Measurements from ENCODE around the gene SPATA25.

Gene SPATA25

DNA sequence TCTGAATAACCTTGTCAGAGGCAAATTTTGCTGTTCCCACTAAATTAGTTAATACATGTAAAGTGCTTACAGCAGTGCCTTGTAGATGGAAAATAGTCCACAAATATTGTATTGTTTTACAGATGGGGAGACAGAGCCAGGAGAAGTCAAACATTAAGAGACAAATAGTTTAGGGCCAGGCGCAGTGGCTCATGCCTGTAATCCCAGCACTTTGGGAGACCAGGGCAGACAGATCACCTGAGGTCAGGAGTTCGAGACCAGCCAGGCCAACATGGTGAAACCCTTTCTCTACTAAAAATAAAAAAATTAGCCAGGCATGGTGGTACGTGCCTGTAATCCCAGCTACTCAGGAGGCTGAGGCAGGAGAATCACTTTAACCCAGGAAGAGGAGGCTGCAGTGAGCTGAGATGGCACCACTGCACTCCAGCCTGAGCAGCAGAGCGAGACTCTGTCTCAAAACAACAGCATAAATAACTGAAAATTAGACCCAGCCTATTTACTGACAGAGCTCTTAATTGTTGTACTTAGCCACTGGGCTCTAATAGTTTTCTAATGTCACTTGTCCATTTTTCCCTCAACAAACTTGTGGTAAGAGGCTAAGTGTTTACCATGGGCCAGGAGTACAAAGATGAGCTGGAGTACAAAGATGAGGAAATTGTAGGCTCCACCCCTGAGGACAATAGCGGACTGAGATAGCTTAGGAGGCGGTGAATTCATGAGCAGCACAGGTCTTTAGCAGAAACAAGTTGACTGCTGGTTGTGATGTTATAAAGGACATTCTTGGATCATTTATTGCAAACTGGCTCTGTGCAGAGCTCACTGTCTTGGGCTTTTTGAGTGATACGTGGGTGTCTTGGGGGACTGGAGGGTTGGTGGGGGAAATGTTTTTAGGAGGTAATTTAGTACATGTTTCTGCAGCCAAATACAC lies 23.6 kb downstream of the SPATA25 start:
- peak; percentile 67 for DNase-seq (ENCODE audit: low read depth)

GRCh38 chr20:45861221-45862075 lies 26.0 kb downstream of the SPATA25 start:
- DNase-seq (ENCODE audit: low read depth) = peak; percentile 33

DNA sequence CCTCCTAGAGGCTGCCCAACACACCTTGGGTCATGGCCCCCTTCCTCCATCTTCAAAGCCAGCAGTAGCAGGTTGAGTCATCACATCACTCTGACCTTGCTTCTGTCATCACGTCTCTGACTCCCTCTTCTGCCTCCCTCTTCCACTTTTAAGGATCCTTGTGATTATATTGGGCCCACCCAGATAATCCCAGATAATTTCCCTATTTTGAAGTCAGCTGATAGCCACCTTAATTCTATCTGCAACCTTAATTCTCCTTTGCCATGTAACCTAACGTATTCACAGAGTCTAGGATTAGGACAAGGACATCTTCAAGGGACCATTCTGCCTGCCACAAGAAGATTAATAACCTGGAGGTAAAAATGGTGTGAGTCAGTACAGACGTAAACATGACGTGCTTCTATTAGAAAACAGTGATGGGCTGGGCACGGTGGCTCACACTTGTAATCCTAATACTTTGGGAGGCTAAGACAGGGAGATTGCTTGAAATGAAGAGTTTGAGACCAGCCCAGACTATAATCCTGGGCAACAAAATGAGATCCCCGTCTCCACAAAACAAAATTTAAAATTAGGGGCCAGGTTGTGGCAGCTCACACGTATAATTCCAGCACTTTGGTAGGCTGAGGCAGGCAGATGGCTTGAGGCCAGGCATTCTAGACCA lies 26.7 kb downstream of the SPATA25 start:
- DNase-seq (ENCODE audit: low read depth) = peak; percentile 60

GRCh38 chr20:45859916-45860315 lies 27.5 kb downstream of the SPATA25 start:
- no peak for DNase-seq (ENCODE audit: low read depth)

GRCh38 chr20:45857882-45858216 lies 29.6 kb downstream of the SPATA25 start:
- DNase-seq (ENCODE audit: low read depth) = no peak

DNA sequence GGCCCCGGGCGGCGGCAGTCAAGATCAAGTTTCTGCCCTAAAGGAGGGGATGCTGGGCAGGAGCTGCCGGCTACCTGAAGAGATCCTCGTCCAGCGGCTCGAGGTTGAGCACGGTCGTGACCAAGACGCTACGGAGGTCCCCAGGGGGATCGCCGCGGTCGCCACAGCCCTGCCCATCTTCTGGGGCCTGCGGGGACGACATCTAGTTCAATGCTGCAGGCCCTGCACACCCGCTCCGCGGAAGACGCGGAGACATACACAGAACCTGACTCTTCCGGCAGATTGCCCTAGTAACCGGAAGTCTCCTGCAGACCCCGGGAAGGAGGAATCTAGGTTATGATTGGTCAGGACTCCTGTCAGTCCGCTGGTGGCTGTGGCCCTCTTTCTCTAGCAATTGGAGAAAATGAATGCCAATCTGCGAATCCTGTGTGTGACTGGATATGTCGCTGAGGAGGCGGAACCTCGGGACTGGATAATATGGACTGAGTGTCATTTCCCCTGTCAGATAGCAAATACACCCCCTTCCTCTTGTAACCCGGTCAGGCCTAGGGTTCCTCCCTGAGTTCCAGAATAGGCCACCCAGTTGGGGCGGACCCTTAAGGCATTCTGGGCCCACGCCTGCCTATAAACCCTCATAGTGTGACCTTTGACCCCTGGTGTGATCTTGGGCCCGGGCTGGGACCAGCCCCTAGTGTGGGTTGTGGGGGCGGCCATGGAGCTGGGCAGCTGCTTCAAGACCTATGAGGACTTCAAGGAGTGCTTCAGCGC lies 30.1 kb downstream of the SPATA25 start, which contains the start of the genes ACOT8 and ZSWIM3:
TSS of gene ACOT8 (minus strand) at position 279 of the 768 bp plus-strand sequence. CDS start at position 202, 77 bp downstream.
TSS of gene ZSWIM3 (plus strand) at position 501 of the 768 bp plus-strand sequence. CDS start at position 713, 212 bp downstream.
- peak; percentile 100 for DNase-seq (ENCODE audit: low read depth)

GRCh38 chr20:45853484-45853883 lies 33.9 kb downstream of the SPATA25 start:
- DNase-seq (ENCODE audit: low read depth) = no peak

DNA sequence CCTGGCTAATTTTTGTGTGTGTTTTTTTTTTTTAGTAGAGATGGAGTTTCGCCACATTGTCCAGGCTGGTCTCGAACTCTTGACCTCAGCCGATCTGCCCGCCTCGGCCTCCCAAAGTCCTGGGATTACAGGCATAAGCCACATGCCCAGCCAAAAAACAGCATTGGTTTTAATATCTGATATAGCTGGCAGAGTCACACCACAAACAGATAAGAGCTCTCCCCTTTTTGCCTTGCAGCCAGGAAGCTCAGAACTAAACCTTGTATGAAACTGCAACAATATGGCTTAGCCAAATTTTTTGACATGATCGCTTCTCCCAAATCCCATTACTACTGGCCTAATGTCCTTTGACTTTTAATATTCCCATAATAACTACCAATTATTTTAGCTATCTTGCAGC lies 35.1 kb downstream of the SPATA25 start:
- DNase-seq (ENCODE audit: low read depth) = no peak

- no peak for DNase-seq (ENCODE audit: low read depth)
Observed at GRCh38 chr20:45851501-45851900, 35.9 kb downstream of the SPATA25 start.

DNA sequence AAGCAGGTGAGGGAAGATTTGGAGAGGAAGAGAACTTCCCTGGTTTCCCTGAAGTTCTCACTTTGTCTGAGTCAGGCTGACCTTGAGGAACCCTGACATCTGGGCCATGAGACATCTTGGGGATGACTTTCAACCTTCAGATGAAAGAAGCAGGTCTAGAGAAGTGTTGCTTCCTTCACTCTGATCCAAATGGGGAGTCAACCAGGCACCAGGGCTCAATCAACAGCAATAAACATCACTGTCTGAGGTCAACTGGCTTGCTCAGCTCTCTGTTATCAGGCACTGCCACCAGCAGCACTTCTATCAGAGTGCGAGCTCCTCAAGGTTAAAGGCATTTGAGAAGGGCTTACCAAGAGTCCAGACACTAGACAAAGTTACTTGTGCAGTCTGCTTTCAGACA lies 36.5 kb downstream of the SPATA25 start:
- no peak for DNase-seq (ENCODE audit: low read depth)

DNA sequence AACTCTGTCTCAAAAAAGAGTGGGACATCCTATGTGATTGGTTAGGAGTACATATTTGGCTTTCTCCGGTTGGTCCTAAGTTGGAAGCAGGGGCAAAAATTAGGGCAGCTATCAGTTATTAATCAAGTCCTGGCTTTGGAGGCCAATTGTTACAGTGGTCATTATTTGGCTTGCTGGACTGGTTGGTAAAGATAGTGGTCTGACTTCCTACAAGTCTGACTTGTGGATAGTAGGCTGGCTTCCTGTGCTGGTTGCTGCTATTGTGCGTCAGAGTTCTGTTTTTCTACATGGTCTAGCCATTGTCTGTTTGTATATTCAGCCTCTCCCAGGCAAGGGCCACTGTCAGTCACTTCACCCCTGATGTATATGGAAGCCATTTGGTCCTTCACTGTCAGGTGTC lies 37.2 kb downstream of the SPATA25 start:
- DNase-seq (ENCODE audit: low read depth) = no peak

DNA sequence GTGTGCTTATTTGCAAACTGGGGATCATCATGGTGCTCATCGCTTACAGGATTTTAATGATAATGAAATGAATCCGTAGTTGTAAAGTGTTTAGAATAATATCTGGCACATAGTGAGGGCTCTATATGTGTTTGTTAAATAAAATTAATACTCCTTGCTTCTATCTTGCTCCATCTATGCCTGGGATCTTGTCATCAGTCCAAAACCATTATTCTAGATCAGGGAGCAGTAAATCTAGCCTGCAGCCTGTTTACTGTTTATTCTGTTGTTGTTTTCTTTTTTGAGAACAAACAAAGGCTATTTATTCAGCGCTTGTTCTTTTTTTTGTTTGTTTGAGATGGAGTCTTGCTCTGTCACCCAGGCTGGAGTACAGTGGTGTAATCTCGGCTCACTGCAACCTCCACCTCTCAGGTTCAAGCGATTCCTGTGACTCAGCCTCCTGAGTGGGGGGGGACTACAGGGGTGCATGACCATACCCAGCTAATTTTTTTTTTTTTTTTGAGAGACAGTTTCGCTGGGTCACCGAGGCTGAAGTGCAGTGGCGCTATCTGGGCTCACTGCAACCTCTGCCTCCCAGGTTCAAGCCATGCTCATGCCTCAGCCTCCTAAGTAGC lies 38.3 kb downstream of the SPATA25 start:
- DNase-seq (ENCODE audit: low read depth) = peak; percentile 19

DNA sequence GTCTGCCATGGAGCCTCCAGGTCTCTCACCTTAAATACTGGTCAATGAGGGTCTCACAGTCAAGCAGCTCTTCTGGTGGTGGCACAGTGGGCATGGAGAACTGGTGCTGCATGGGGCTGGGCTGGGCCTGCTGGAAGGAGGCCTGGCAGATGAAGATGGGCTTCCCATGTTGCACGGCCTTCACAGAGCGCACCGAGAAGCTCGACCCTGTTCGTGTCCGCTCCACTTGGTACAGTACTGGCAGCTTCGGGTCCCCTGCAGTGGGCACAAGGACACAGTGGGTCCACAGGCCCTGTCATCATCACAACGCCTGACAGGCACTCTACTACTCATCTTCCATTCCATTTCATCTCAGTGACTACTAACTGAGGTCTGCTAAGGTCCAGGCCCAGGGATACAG lies 39.0 kb downstream of the SPATA25 start:
- no peak for DNase-seq (ENCODE audit: low read depth)

- no peak for DNase-seq (ENCODE audit: low read depth)
Observed at GRCh38 chr20:45845452-45845851, 42.0 kb downstream of the SPATA25 start.

DNA sequence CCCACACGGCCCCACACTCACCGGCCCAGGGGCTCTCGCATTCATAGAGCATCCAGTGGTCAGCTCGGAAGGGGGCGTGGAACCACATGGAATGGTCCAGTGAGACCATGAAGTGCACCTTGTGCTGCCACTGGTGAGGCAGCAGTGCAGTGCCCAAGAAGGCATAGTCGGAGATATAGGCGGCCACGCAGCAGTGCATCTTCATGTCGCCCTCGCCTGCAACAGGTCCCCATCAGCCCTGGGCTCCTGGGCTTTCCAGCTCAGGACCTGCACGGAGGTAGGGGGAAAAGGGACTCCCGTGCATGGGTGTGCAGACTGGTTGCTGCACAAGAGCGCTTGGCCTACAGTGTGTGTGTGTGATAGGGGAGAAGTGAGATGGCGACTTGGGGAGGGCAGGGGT lies 43.9 kb downstream of the SPATA25 start:
- DNase-seq (ENCODE audit: low read depth) = no peak

GRCh38 chr20:45842169-45842812 lies 45.1 kb downstream of the SPATA25 start:
- peak; percentile 77 for DNase-seq (ENCODE audit: low read depth)

GRCh38 chr20:45841407-45842129 lies 45.9 kb downstream of the SPATA25 start:
- DNase-seq (ENCODE audit: low read depth) = no peak

DNA sequence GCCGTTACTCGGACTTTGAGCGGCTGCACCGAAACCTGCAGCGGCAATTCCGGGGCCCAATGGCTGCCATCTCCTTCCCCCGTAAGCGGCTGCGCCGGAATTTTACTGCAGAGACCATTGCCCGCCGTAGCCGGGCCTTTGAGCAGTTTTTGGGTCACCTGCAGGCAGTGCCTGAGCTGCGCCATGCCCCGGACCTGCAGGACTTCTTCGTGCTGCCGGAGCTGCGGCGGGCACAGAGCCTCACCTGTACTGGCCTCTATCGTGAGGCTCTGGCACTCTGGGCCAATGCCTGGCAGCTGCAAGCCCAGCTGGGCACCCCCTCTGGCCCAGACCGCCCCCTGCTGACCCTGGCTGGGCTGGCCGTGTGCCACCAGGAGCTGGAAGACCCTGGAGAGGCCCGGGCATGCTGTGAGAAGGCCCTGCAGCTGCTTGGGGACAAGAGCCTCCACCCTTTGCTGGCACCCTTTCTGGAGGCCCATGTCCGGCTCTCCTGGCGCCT lies 46.7 kb downstream of the SPATA25 start:
- DNase-seq (ENCODE audit: low read depth) = no peak

- peak; percentile 76 for DNase-seq (ENCODE audit: low read depth)
Observed at GRCh38 chr20:45836841-45837240, 50.6 kb downstream of the SPATA25 start.

Data from amniotic epithelial cell (primary cell).